Measurements from ENCODE around the gene HOATZ. TPM values are rescaled to one million over a fixed set of nuclear protein-coding genes. Genes with fewer than 3 reads are reported as not detected.

HOATZ gene
- total RNA-seq, 1 donor from 2014 or later: not detected

- no peak for ATAC-seq
Measured at GRCh38 chr11:111522426-111522825, 7.8 kb downstream of the HOATZ start.

- no peak for ATAC-seq
Measured at GRCh38 chr11:111523343-111523742, 8.8 kb downstream of the HOATZ start.

DNA sequence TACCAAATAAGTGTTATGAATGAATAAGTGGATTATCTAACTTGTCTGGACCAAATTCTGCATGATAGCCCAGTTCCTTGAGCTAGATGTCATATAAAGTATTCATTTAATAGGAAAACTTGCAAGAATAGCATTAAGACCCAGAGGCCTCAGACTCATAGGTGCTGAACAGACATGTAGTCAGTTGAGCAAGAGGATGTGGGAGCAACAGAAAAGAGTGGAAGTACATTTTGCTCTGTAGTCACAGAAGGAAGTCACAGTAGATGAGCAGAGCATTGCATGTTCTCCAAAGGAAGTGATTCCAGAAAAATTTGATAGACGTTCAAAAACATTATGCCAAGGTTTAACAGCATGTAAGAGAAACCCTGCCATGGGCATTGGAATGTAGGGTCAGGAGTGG, 9.5 kb downstream of the HOATZ start:
- peak; percentile 27 for ATAC-seq

DNA sequence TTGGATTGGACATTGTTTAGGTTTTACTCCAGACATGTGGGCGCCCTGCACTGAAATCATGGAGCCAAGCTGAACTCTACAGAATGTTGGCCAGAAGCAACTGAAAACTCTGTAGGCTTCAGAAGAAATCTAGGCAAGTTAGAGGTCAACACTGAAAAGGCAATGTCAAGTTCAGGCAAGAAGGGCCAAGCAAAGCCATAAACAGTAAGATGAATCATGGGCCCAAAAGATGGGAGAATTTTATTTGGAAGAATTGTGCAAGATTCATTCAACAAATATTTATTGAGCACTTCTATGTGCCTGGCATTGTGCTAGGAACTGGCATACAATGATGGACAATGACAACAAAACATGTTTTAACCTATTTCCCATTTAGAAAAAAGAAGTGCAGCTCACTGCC, 10.9 kb downstream of the HOATZ start:
- ATAC-seq: peak; percentile 15

DNA sequence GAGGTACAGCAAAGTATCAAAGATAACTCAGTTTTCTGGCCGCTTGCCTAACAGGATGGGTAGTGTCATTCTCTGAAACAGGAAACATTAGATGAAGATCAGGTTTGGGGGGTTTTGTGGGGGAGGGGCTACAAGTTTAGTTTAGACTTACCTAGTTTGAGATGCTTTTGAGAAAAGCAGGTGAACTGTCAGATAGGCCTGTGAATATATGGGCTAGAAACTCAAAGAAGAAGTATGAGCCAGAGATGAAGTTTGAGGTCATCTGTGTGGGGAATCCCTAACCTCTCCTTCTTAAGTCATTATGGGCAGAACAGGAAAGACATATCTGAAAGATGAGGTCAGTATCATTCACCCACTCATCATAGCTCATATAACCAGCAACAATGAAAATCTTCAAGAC, 11.9 kb downstream of the HOATZ start:
- peak; percentile 77 for ATAC-seq

DNA sequence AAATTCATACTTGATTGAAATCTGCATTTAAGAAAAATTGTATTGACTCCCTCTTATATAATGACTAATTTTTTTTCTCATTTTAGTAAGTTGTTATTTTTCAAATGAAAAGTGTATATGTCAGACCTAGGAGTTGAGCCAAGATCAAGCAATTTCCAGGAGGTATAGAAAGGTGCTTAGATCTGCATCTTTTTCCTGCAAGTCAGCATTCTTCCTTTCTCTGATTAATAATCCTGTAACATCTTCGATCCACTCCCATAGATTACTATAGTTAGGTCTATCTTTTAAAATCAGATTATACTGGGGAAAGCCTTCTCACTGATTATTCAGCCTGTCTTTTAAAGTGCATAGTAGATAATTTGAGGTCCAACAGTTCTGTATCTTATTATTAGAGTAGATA, 12.7 kb downstream of the HOATZ start:
- no peak for ATAC-seq

GRCh38 chr11:111528557-111528956, 14.0 kb downstream of the HOATZ start:
- ATAC-seq: no peak

GRCh38 chr11:111530091-111530490, 15.5 kb downstream of the HOATZ start:
- no peak for ATAC-seq

- peak; percentile 78 for ATAC-seq
Measured at GRCh38 chr11:111531136-111531535, 16.6 kb downstream of the HOATZ start.

GRCh38 chr11:111531687-111532364, 17.2 kb downstream of the HOATZ start:
- peak; percentile 95 for ATAC-seq

GRCh38 chr11:111532365-111532709, 17.8 kb downstream of the HOATZ start:
- no peak for ATAC-seq

DNA sequence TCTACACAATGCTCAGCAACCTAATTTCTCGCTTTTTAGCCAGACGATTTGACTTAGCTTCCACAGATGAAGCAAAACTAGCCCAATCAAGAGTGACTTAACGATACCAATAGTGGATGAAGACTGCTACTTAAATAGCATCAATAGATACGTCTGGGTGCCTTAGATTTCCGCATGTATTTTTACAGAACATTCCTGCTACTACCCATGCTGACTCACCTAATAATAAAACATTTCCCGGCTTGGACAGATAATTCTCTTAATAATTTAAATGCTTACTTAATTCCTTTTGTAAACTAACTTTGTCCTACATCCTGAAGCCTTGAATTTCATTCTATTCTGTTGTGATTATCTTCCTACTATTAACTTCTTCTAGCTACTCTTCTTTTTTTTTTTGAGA, 20.7 kb downstream of the HOATZ start:
- no peak for ATAC-seq

DNA sequence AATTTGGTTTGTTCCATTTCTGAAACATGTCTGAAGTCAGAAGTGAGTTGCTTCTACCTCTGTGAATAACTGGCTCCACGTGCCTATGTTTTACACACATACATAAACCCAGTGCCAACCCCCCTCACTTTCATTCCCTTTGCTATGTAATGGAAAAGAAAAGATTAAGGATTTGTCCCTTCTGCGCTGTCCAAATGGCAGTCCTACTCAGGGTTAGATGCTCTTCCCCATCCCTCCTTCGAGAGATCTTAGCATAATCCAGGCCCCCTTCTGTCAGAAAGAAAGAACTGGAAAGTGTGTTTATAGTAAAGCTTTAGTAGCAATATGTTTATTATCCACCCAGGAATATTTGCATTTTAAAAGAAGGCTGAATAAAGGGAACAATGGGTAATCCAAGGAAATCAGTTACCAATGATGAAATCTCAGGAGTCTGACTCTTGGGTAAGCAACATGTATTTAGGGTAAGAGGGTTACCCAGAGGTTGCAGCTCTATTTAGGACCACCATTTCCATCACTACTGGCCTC, 22.8 kb downstream of the HOATZ start:
- no peak for ATAC-seq

- ATAC-seq: peak; percentile 68
Measured at GRCh38 chr11:111538407-111539114, 24.0 kb downstream of the HOATZ start.

DNA sequence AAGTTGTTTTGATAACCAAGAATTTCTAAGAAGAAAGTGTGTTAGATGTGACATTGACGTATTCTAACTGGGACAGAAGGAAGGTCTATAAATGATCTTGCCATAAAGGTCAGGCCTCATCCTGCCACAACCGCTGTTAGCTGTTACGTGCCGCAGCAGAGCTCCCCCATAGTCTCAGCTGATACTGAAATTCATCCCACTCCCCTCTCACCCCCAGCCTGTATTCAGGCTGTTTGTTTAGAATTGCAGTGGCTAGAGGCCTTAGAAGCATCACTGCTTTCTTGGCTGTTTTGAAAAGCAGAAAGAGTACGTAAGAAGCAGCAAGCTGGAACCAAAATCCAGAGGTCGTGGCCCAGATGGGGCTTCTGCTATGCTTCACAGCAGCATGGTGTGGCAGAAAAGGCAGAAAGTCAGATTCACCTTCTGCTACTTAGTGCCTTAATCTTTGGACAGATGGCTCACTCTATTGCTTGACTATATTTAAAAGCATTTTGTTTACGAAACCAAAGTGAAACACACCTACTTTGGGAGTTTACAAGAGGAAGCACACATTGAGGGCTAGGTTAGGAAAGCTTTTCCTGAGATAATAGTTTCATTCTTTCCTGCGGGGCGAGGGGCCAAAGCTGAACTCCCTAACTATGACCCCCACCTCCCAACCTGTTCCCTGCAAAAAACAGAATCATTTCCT, 25.0 kb downstream of the HOATZ start:
- ATAC-seq: no peak

- peak; percentile 27 for ATAC-seq
Measured at GRCh38 chr11:111540114-111540936, 25.7 kb downstream of the HOATZ start, which contains the start of gene LAYN. Gene LAYN, plus strand, starts transcription at chr11:111540720. Its CDS starts 124 bp downstream, at chr11:111540844.

DNA sequence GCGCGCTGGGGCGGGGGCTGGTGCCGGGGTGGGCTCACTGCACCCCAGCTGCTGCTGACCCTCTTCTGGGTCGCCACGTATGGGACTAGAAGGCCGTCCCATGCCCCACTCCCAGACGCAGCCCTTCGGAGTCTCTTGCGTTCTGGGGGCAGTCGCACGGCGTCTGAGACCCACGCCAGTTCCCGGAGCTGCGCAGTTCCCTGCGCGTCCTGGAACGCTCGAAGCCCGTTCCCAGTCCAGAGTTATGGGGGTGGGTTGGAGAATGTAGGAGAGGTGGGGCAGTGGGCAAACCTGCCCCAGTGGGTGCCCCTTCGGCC, 26.3 kb downstream of the HOATZ start:
- ATAC-seq: peak; percentile 23

- peak; percentile 54 for ATAC-seq
Measured at GRCh38 chr11:111541254-111542061, 26.9 kb downstream of the HOATZ start.

DNA sequence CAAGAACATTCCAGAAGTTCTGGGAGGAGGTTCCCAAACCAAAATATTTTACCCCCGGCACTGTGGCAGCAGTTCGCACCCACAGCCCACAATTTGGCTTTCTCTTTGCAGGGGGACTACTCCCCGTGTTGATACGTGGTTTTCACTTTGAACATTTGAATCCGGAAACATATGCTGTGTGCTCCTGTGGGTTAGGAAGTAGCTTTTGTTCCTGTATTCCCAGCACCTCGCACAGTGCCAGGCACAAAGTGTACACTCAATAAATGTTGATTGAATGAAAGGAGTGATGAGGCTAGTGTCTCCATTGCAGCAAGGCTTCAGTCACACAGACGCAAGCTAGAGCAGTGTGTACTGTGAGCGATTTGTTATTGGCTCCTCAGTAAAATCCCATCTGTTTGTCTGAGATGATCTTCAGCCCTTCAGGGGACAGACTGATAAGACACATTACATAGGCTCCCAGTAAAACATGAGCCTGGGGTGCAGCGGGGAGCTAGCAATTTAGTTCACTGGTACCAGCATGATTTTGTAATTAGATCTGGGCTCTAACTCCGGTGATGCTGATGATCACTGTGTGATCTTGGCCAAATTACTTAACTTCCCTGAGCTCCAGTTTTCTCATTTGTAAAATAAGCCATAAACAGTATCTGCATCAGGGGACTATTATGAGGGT, 28.2 kb downstream of the HOATZ start:
- ATAC-seq: no peak

GRCh38 chr11:111548525-111548924, 33.9 kb downstream of the HOATZ start:
- ATAC-seq: peak; percentile 70

GRCh38 chr11:111549196-111549868, 34.8 kb downstream of the HOATZ start:
- ATAC-seq: no peak
